Stimulated activated CD4-positive, alpha-beta T cell treated with anti-CD3 and anti-CD28 coated beads, Interleukin-12 subunit alpha, Interleukin-12 subunit beta, amount 100 ng/mL, for 4 hours (primary cell): Measurements from ENCODE around the gene RIMBP2.

Source experiments
- DNase-seq: peaks from one replicate; pipeline ENCODE4 v3.0.0-alpha.2; 2020

The RIMBP2 gene

GRCh38 chr12:130625201-130625600, 90.9 kb downstream of the RIMBP2 start:
- DNase-seq, result no peak

GRCh38 chr12:130622803-130623202, 93.3 kb downstream of the RIMBP2 start:
- no peak for DNase-seq

- DNase-seq, result no peak
These were observed 94.3 kb downstream of the RIMBP2 start for GRCh38 chr12:130621696-130622298.

GRCh38 chr12:130620756-130621155, 95.3 kb downstream of the RIMBP2 start:
- DNase-seq, result no peak

- no peak for DNase-seq
These were observed 95.8 kb downstream of the RIMBP2 start for GRCh38 chr12:130620281-130620680.

- DNase-seq, result no peak
These were observed 96.6 kb downstream of the RIMBP2 start for GRCh38 chr12:130619385-130620001.

- DNase-seq, result no peak
These were observed 98.9 kb downstream of the RIMBP2 start for GRCh38 chr12:130617219-130617618.

- no peak for DNase-seq
These were observed 100.2 kb downstream of the RIMBP2 start for GRCh38 chr12:130615861-130616345.

GRCh38 chr12:130614530-130614905, 101.6 kb downstream of the RIMBP2 start:
- DNase-seq, result no peak

GRCh38 chr12:130613831-130614529, 102.1 kb downstream of the RIMBP2 start:
- DNase-seq, result no peak

GRCh38 chr12:130613131-130613530, 103.0 kb downstream of the RIMBP2 start:
- no peak for DNase-seq

- DNase-seq, result no peak
These were observed 104.8 kb downstream of the RIMBP2 start for GRCh38 chr12:130611026-130611905.

GRCh38 chr12:130609966-130610365, 106.1 kb downstream of the RIMBP2 start:
- no peak for DNase-seq

- DNase-seq, result no peak
These were observed 107.3 kb downstream of the RIMBP2 start for GRCh38 chr12:130608831-130609230.

GRCh38 chr12:130608132-130608531, 108.0 kb downstream of the RIMBP2 start:
- no peak for DNase-seq

- DNase-seq, result no peak
These were observed 109.9 kb downstream of the RIMBP2 start for GRCh38 chr12:130606231-130606630.

- DNase-seq, result no peak
These were observed 112.6 kb downstream of the RIMBP2 start for GRCh38 chr12:130603396-130603965.

- no peak for DNase-seq
These were observed 113.8 kb downstream of the RIMBP2 start for GRCh38 chr12:130602251-130602650.

GRCh38 chr12:130601327-130601726, 114.8 kb downstream of the RIMBP2 start:
- DNase-seq, result no peak

- DNase-seq, result no peak
These were observed 119.9 kb downstream of the RIMBP2 start for GRCh38 chr12:130596241-130596640.

GRCh38 chr12:130595566-130595965, 120.5 kb downstream of the RIMBP2 start:
- no peak for DNase-seq

- DNase-seq, result no peak
These were observed 123.0 kb downstream of the RIMBP2 start for GRCh38 chr12:130593056-130593455.

- no peak for DNase-seq
These were observed 123.5 kb downstream of the RIMBP2 start for GRCh38 chr12:130592641-130593040.
